GM20000 (cell line): ENCODE results near the gene POU2AF1.
"Not testable (repeated sequence)": the region's sequence is repeated elsewhere in the genome, so short reads cannot be mapped to it uniquely, and the experiment has no call there.

Source experiments
- DNase-seq: peaks from one replicate; pipeline ENCODE4 v3.0.0; 2012; ENCODE audit warnings: low spot score
- TF ChIP-seq, protein P1 (sequence below): IDR thresholded peaks from 2 replicates; pipeline ENCODE4 v1.5.1; 2012; ENCODE audit warnings: mild to moderate bottlenecking, control low read depth; ENCODE audit errors: extremely low read depth, missing control alignments

POU2AF1 gene

DNA sequence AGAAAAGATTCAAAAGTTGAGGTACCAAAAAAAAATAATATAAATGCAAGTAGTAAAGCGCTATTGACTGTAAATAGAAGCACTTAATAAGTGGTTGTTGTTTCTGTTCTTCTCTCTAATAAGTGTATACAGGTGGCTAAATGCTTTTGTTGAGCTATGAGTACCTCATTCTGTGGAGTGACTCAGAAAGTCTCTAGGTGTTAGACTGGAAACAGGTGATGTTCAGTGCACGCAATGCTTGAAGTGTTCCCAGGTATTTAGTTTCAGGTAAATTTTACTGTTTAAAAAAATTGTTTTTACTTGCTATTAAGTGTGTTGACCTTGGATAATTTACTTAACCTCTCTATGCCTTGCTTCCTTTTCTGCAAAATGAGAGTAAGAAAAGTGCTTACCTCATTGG is 56.5 kb downstream of the POU2AF1 start:
- DNase-seq, result no peak
- TF ChIP-seq, protein P1, sequence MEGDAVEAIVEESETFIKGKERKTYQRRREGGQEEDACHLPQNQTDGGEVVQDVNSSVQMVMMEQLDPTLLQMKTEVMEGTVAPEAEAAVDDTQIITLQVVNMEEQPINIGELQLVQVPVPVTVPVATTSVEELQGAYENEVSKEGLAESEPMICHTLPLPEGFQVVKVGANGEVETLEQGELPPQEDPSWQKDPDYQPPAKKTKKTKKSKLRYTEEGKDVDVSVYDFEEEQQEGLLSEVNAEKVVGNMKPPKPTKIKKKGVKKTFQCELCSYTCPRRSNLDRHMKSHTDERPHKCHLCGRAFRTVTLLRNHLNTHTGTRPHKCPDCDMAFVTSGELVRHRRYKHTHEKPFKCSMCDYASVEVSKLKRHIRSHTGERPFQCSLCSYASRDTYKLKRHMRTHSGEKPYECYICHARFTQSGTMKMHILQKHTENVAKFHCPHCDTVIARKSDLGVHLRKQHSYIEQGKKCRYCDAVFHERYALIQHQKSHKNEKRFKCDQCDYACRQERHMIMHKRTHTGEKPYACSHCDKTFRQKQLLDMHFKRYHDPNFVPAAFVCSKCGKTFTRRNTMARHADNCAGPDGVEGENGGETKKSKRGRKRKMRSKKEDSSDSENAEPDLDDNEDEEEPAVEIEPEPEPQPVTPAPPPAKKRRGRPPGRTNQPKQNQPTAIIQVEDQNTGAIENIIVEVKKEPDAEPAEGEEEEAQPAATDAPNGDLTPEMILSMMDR, result no peak

DNA sequence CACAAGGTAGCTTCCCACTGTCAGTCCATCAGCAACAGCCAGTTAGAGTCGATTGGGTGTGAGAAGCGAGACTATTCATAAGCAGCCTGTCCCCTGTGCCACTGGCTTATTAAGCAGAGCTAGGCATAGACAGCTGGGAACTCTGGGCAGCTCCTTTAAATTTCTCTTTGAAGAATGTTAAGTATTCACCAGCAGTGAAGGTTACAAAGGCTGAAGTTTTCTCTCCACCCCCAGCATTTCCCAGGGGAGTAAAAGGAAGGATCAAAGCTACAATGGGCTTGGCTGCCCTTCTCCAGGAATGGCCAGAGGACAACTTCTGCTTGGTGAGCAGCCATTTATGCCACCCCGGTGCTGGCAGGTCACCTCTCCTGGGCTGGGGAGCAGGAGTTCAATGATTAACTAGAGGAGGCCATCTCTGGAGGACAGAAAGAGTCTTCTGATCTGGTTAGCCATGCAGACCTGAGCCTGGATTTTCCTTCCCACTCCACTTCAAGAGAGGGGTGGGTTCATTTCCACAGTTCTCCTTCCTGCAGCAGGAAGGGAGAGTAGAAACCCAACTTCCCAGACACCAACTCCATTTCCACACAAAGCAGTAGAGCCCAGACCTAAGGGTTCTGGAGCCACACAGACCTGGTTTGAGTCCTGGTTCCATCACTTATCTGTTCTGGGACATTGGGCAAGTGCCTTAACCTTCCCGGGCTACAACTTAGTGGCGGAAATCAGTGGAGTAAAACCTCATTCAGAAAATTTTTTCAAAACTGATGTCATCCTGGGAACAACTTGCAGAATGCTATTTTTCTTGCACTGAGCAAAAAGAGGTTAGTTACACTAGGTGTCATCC is 58.1 kb downstream of the POU2AF1 start:
- DNase-seq, result no peak
- TF ChIP-seq, protein P1, result no peak

GRCh38 chr11:111320199-111320598 is 58.9 kb downstream of the POU2AF1 start:
- DNase-seq, result not testable (repeated sequence)

DNA sequence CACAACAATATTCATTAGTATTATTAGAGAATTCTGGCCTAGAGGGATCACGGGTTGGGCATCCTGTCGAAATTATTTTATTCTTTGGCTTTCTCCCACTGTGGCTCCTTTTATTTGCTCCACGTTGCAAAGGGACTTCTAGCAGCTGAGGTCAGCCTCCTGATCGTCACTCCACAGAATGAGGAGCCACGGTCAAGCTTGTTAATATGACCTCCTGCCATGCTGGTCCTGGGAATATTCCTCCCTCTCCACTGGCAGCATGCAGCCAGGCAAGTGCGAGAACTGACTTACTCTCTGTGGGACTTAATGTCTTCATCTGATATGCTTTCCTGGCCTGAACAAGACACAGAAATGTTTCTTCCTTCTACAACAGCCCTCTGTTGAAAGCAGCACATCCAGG is 59.8 kb downstream of the POU2AF1 start:
- TF ChIP-seq, protein P1, result no peak
- DNase-seq, result no peak

GRCh38 chr11:111312076-111312475 is 67.0 kb downstream of the POU2AF1 start:
- no peak for DNase-seq
- TF ChIP-seq, protein P1, result no peak

DNA sequence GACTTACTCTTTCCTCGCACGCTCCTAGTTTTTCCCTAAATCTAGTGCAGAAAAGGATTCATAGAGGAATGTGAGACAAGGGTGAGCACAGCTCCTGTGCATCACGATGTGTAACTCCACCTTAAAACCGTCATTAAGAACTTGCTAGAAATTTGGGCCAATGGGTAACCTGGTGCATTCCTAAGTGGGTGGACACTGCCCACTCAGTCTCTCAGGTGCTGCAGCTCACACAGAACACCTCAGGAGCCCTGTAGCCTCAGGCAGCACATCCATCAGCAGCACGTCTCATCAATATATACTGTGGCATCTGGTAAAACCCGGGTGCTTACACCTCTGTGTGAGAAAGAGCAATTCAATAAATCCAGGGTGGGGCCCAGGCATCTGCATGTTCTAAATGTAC is 68.4 kb downstream of the POU2AF1 start:
- TF ChIP-seq, protein P1, result no peak

GRCh38 chr11:111310088-111310487 is 69.0 kb downstream of the POU2AF1 start:
- TF ChIP-seq, protein P1, result no peak
- no peak for DNase-seq

More for the DNA sequence above, 68.4 kb downstream of the POU2AF1 start:
- no peak for DNase-seq
